Measurements from ENCODE around the gene LRPPRC. TPM values are rescaled to one million over a fixed set of nuclear protein-coding genes. Genes with fewer than 3 reads are reported as not detected.

LRPPRC gene
- total RNA-seq, 1 donor from 2014 or later: 56.1 TPM

GRCh38 chr2:43941966-43942365 is 53.8 kb downstream of the LRPPRC start:
- no peaks in the 10 kb centered on the region for H3K9me3 ChIP-seq
- H3K27ac ChIP-seq: no peak overlapping the region
- intact Hi-C loops (cut with DNase I): no loop called here
- H3K36me3 ChIP-seq: peaks cover 62% of the 10 kb centered on the region
- H3K27me3 ChIP-seq: no peaks in the 10 kb centered on the region
- TF ChIP-seq CTCF (IDR thresholded peaks at IDR 0.05): no peak
- no peak for DNase-seq
- H3K4me1 ChIP-seq: no peaks in the 10 kb centered on the region
- H3K4me3 ChIP-seq: no peak overlapping the region
- no peak for ATAC-seq

GRCh38 chr2:43941359-43941758 is 54.4 kb downstream of the LRPPRC start:
- peaks cover 56% of the 10 kb centered on the region for H3K36me3 ChIP-seq
- H3K9me3 ChIP-seq: no peaks in the 10 kb centered on the region
- ATAC-seq (no peak), DNase-seq (no peak)
- TF ChIP-seq CTCF (IDR thresholded peaks at IDR 0.05): no peak
- intact Hi-C loops (cut with DNase I): no loop called here
- H3K4me1 ChIP-seq: no peaks in the 10 kb centered on the region
- no peaks in the 10 kb centered on the region for H3K27me3 ChIP-seq
- H3K27ac ChIP-seq: no peak overlapping the region
- H3K4me3 ChIP-seq: no peak overlapping the region

GRCh38 chr2:43939695-43940256 is 56.0 kb downstream of the LRPPRC start:
- Histone ChIP-seq H3K27ac (no peak overlapping the region), H3K36me3 (peaks cover 40% of the 10 kb centered on the region), H3K27me3 (no peaks in the 10 kb centered on the region), H3K9me3 (no peaks in the 10 kb centered on the region), H3K4me1 (no peaks in the 10 kb centered on the region), H3K4me3 (no peak overlapping the region)
- no peak for TF ChIP-seq CTCF (IDR thresholded peaks at IDR 0.05)
- no peak for ATAC-seq
- no peak for DNase-seq
- intact Hi-C loops (cut with DNase I): no loop called here

- intact Hi-C loops (cut with DNase I): no loop called here
- no peak overlapping the region for H3K27ac ChIP-seq
- H3K4me3 ChIP-seq: no peak overlapping the region
- no peaks in the 10 kb centered on the region for H3K9me3 ChIP-seq
- TF ChIP-seq CTCF (IDR thresholded peaks at IDR 0.05): no peak
- ATAC-seq (no peak), DNase-seq (no peak)
- no peaks in the 10 kb centered on the region for H3K4me1 ChIP-seq
- H3K27me3 ChIP-seq: no peaks in the 10 kb centered on the region
- peaks cover 42% of the 10 kb centered on the region for H3K36me3 ChIP-seq
Measured at GRCh38 chr2:43937269-43937820, 58.4 kb downstream of the LRPPRC start.

GRCh38 chr2:43934567-43934966 is 61.2 kb downstream of the LRPPRC start:
- intact Hi-C loops (cut with DNase I): no loop called here
- Histone ChIP-seq H3K4me3 (no peak overlapping the region), H3K9me3 (no peaks in the 10 kb centered on the region), H3K4me1 (no peaks in the 10 kb centered on the region), H3K36me3 (peaks cover 35% of the 10 kb centered on the region), H3K27me3 (no peaks in the 10 kb centered on the region), H3K27ac (no peak overlapping the region)
- no peak for DNase-seq
- TF ChIP-seq CTCF (IDR thresholded peaks at IDR 0.05): no peak
- no peak for ATAC-seq

GRCh38 chr2:43931293-43931692 is 64.5 kb downstream of the LRPPRC start:
- H3K9me3 ChIP-seq: no peaks in the 10 kb centered on the region
- no peak overlapping the region for H3K27ac ChIP-seq
- DNase-seq (no peak), ATAC-seq (no peak)
- H3K36me3 ChIP-seq: peaks cover 42% of the 10 kb centered on the region
- TF ChIP-seq CTCF (IDR thresholded peaks at IDR 0.05): no peak
- no peaks in the 10 kb centered on the region for H3K27me3 ChIP-seq
- no peaks in the 10 kb centered on the region for H3K4me1 ChIP-seq
- intact Hi-C loops (cut with DNase I): no loop called here
- no peak overlapping the region for H3K4me3 ChIP-seq

Measured in upper lobe of right lung (tissue), 1 donor.